IPS-15b (cell line): Measurements from ENCODE around the gene FAM3C.
"Not testable (repeated sequence)": the region's sequence is repeated elsewhere in the genome, so short reads cannot be mapped to it uniquely, and the experiment has no call there.

Experiments used
- H3K27me3 ChIP-seq: one replicate; pipeline ENCODE4 v1.6.1; 2013; ENCODE audit warnings: low read length; ENCODE audit not compliant: control insufficient read depth, insufficient read depth
- H3K36me3 ChIP-seq: one replicate; pipeline ENCODE4 v1.6.1; 2013; ENCODE audit warnings: low read length; ENCODE audit not compliant: control insufficient read depth, insufficient read depth
- H3K4me1 ChIP-seq: one replicate; pipeline ENCODE4 v1.6.1; 2013; ENCODE audit warnings: mild to moderate bottlenecking, low read length; ENCODE audit not compliant: control insufficient read depth, insufficient read depth
- H3K4me3 ChIP-seq: one replicate; pipeline ENCODE4 v1.5.1; 2013; ENCODE audit warnings: low read depth, low read length
- H3K9ac ChIP-seq: one replicate; pipeline ENCODE4 v1.6.1; 2013; ENCODE audit warnings: low read depth, mild to moderate bottlenecking, low read length
- H3K9me3 ChIP-seq: one replicate; pipeline ENCODE4 v1.6.1; 2013; ENCODE audit warnings: mild to moderate bottlenecking, low read length; ENCODE audit not compliant: control insufficient read depth, insufficient read depth

FAM3C gene

GRCh38 chr7:121327671-121328070 lies 68.4 kb downstream of the FAM3C start:
- Histone ChIP-seq H3K27me3 (peaks cover 48% of the 10 kb centered on the region), H3K4me3 (no peak overlapping the region), H3K36me3 (no peaks in the 10 kb centered on the region), H3K9me3 (no peaks in the 10 kb centered on the region), H3K4me1 (no peaks in the 10 kb centered on the region), H3K9ac (no peak overlapping the region)

- no peaks in the 10 kb centered on the region for H3K36me3 ChIP-seq
- H3K4me1 ChIP-seq = no peaks in the 10 kb centered on the region
- H3K9me3 ChIP-seq = no peaks in the 10 kb centered on the region
- no peak overlapping the region for H3K4me3 ChIP-seq
- no peak overlapping the region for H3K9ac ChIP-seq
- peaks cover 13% of the 10 kb centered on the region for H3K27me3 ChIP-seq
These were observed 72.4 kb downstream of the FAM3C start for GRCh38 chr7:121323515-121324302.

GRCh38 chr7:121322460-121322859 lies 73.6 kb downstream of the FAM3C start:
- no peaks in the 10 kb centered on the region for H3K36me3 ChIP-seq
- no peak overlapping the region for H3K4me3 ChIP-seq
- H3K9me3 ChIP-seq = no peaks in the 10 kb centered on the region
- H3K9ac ChIP-seq = no peak overlapping the region
- no peaks in the 10 kb centered on the region for H3K4me1 ChIP-seq
- peaks cover under 1% of the 10 kb centered on the region for H3K27me3 ChIP-seq

DNA sequence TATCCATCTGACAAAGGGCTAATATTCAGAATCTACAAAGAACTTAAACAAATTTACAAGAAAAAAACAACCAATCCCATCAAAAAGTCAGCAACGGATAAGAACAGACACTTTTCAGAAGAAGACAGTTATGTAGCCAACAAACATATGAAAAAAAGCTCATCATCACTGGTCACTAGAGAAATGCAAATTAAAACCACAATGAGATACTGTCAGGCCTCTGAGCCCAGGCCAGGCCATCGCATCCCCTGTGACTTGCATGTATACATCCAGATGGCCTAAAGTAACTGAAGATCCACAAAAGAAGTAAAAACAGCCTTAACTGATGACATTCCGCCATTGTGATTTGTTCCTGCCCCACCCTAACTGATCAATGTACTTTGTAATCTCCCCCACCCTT lies 80.9 kb downstream of the FAM3C start:
- not testable (repeated sequence) for H3K4me3 ChIP-seq, H3K36me3 ChIP-seq, H3K4me1 ChIP-seq, H3K9ac ChIP-seq, H3K9me3 ChIP-seq, H3K27me3 ChIP-seq

- Histone ChIP-seq H3K9ac (no peak overlapping the region), H3K4me1 (no peaks in the 10 kb centered on the region), H3K4me3 (no peak overlapping the region), H3K27me3 (no peaks in the 10 kb centered on the region), H3K9me3 (no peaks in the 10 kb centered on the region), H3K36me3 (no peaks in the 10 kb centered on the region)
These were observed 82.1 kb downstream of the FAM3C start for GRCh38 chr7:121313793-121314676.

GRCh38 chr7:121313220-121313792 lies 82.8 kb downstream of the FAM3C start:
- H3K36me3 ChIP-seq = no peaks in the 10 kb centered on the region
- no peaks in the 10 kb centered on the region for H3K9me3 ChIP-seq
- no peak overlapping the region for H3K9ac ChIP-seq
- H3K4me1 ChIP-seq = no peaks in the 10 kb centered on the region
- H3K4me3 ChIP-seq = no peak overlapping the region
- no peaks in the 10 kb centered on the region for H3K27me3 ChIP-seq

DNA sequence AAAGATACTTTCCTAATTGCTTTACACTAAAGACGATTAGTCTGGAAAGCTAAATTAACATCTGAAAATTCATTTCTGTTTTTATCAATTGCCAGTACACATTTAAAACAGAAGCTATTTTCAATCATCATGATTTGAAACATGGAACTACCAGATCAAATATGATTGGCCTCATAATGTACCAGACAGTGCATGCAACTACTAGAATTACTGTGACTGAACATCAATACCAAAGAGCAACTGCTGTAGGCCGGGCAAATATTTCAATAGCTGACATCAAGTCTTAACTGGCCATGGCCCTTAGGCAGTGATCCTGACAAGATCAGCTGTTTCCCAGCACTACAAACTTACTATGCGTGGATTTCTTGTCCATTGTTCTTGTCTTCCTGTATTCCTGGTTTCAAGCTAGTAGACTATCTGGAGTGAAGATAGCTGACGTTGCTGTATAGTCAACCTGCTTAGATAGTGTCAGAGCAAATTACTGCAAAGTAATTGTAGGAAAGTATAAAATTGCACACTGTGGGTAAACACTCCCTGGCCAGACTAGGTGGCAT lies 89.0 kb downstream of the FAM3C start:
- H3K4me1 ChIP-seq = no peaks in the 10 kb centered on the region

GRCh38 chr7:121306565-121306964 lies 89.5 kb downstream of the FAM3C start:
- H3K9me3 ChIP-seq = no peaks in the 10 kb centered on the region
- H3K27me3 ChIP-seq = no peaks in the 10 kb centered on the region
- no peaks in the 10 kb centered on the region for H3K36me3 ChIP-seq
- H3K9ac ChIP-seq = no peak overlapping the region
- H3K4me1 ChIP-seq = no peaks in the 10 kb centered on the region
- H3K4me3 ChIP-seq = no peak overlapping the region

More for the DNA sequence above, 89.0 kb downstream of the FAM3C start:
- Histone ChIP-seq H3K9me3 (no peaks in the 10 kb centered on the region), H3K4me3 (no peak overlapping the region), H3K9ac (no peak overlapping the region), H3K27me3 (no peaks in the 10 kb centered on the region), H3K36me3 (no peaks in the 10 kb centered on the region)

DNA sequence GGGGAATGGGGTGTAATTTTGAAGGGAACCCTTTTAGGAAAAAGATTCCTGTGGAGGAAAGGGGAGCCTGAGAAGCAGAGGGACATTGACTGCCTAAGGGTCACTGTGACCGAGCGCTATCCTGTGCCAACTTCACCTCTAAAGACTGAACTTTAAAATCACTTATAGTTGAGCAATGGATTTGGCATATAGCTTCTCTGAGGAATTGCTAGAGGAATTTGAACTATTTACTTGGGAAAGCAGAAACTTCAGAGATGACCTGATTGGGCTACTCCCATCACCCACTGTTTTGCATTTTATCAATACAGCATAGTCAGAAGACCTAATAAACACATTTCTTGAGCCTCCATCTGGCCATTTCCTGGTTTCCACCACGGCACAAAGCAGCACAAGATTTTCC lies 91.0 kb downstream of the FAM3C start:
- no peaks in the 10 kb centered on the region for H3K27me3 ChIP-seq
- no peak overlapping the region for H3K9ac ChIP-seq
- no peaks in the 10 kb centered on the region for H3K4me1 ChIP-seq
- no peaks in the 10 kb centered on the region for H3K9me3 ChIP-seq
- H3K4me3 ChIP-seq = no peak overlapping the region
- no peaks in the 10 kb centered on the region for H3K36me3 ChIP-seq

- H3K27me3 ChIP-seq = no peaks in the 10 kb centered on the region
- H3K4me1 ChIP-seq = no peaks in the 10 kb centered on the region
- no peak overlapping the region for H3K4me3 ChIP-seq
- no peaks in the 10 kb centered on the region for H3K36me3 ChIP-seq
- no peaks in the 10 kb centered on the region for H3K9me3 ChIP-seq
- H3K9ac ChIP-seq = no peak overlapping the region
These were observed 91.9 kb downstream of the FAM3C start for GRCh38 chr7:121304102-121304658.

GRCh38 chr7:121303422-121304101 lies 92.5 kb downstream of the FAM3C start:
- Histone ChIP-seq H3K36me3 (no peaks in the 10 kb centered on the region), H3K9ac (no peak overlapping the region), H3K4me3 (no peak overlapping the region), H3K9me3 (no peaks in the 10 kb centered on the region), H3K27me3 (no peaks in the 10 kb centered on the region), H3K4me1 (no peaks in the 10 kb centered on the region)
